Neural cell (in vitro differentiated cells): ENCODE data around the gene LBH. TPM values are rescaled to one million over a fixed set of nuclear protein-coding genes. Genes with fewer than 3 reads are reported as not detected.

Experiments used
- H2AFZ ChIP-seq: fragments of 200-600, 300-800 bp; sonication (generic), shearing (Covaris generic); 2 replicates; pipeline ENCODE4 v1.6.0; 2014; ENCODE audit warnings: low read depth, mild to moderate bottlenecking, antibody characterized with exemption, low read length, moderate library complexity
- H3F3A ChIP-seq: fragments of 200-600 bp; shearing (Covaris generic); 2 replicates; pipeline ENCODE4 v1.6.1; 2016; ENCODE audit warnings: mild to moderate bottlenecking, moderate library complexity, mixed read lengths, antibody characterized with exemption, low read length; ENCODE audit not compliant: insufficient read depth, poor library complexity, severe bottlenecking
- H3K27ac ChIP-seq: fragments of 200-600, 300-800 bp; sonication (generic), shearing (Covaris generic); 2 replicates; pipeline ENCODE4 v1.5.1; 2014; ENCODE audit warnings: mild to moderate bottlenecking, low read length, moderate library complexity
- H3K27me3 ChIP-seq: fragments of 300-800, 200-600 bp; sonication (generic), shearing (Covaris generic); 2 replicates; pipeline ENCODE4 v1.6.0; 2014; ENCODE audit warnings: mild to moderate bottlenecking, low read depth, low read length, moderate library complexity; ENCODE audit not compliant: insufficient read depth
- H3K36me3 ChIP-seq: fragments of 300-800, 200-600 bp; sonication (generic), shearing (Covaris generic); 2 replicates; pipeline ENCODE4 v1.5.1; 2014; ENCODE audit warnings: mild to moderate bottlenecking, antibody characterized with exemption, low read length, moderate library complexity; ENCODE audit not compliant: insufficient read depth
- H3K4me2 ChIP-seq: fragments of 300-800, 200-600 bp; sonication (generic), shearing (Covaris generic); 2 replicates; pipeline ENCODE4 v1.6.0; 2014; ENCODE audit warnings: mild to moderate bottlenecking, low read length
- H3K4me3 ChIP-seq: fragments of 300-800, 200-600 bp; sonication (generic), shearing (Covaris generic); 2 replicates; pipeline ENCODE4 v1.5.1; 2014; ENCODE audit warnings: mild to moderate bottlenecking, low read length, moderate library complexity
- H3K79me2 ChIP-seq: fragments of 200-600 bp; shearing (Covaris generic); replicated peaks from 2 replicates; pipeline ENCODE4 v1.6.0; 2014; ENCODE audit warnings: mild to moderate bottlenecking, low read length, moderate library complexity; ENCODE audit not compliant: insufficient read depth
- H3K9ac ChIP-seq: fragments of 300-800, 200-600 bp; sonication (generic), shearing (Covaris generic); 2 replicates; pipeline ENCODE4 v1.6.1; 2016; ENCODE audit warnings: mild to moderate bottlenecking, low read length, mixed read lengths
- H3K9me2 ChIP-seq: fragments of 200-600 bp; shearing (Covaris generic); 2 replicates; pipeline ENCODE4 v1.6.1; 2016; ENCODE audit warnings: mild to moderate bottlenecking, low read length, mixed read lengths; ENCODE audit not compliant: insufficient read depth
- H3K9me3 ChIP-seq: fragments of 200-600, 300-800 bp; sonication (generic), shearing (Covaris generic); 2 replicates; pipeline ENCODE4 v1.6.1; 2016; ENCODE audit warnings: mild to moderate bottlenecking, mixed run types, low read length, moderate library complexity, mixed read lengths
- H4K20me1 ChIP-seq: fragments of 200-600 bp; shearing (Covaris generic); 2 replicates; pipeline ENCODE4 v1.6.1; 2016; ENCODE audit warnings: mild to moderate bottlenecking, mixed run types; ENCODE audit not compliant: insufficient read depth
- EP300 ChIP-seq: fragments of 450-650 bp; conservative IDR thresholded peaks from 2 replicates; pipeline ENCODE4 v1.6.1; 2014; ENCODE audit warnings: antibody characterized with exemption, mild to moderate bottlenecking, moderate library complexity; ENCODE audit not compliant: poor library complexity, severe bottlenecking
- EZH2 ChIP-seq: fragments of 200-600, 300-800 bp; shearing (Covaris generic), sonication (generic); IDR thresholded peaks from 2 replicates; pipeline ENCODE4 v1.6.1; 2014; ENCODE audit warnings: antibody characterized with exemption, low read length, borderline replicate concordance, mild to moderate bottlenecking; ENCODE audit not compliant: insufficient read depth, poor library complexity, severe bottlenecking
- MXI1 ChIP-seq: fragments of 450-650 bp; conservative IDR thresholded peaks from 2 replicates; pipeline ENCODE4 v1.6.1; 2014; ENCODE audit warnings: antibody characterized with exemption, mild to moderate bottlenecking; ENCODE audit not compliant: poor library complexity, severe bottlenecking
- POLR2AphosphoS5 ChIP-seq: IDR thresholded peaks from 2 replicates; pipeline ENCODE4 v1.6.1; 2012
- RAD21 ChIP-seq: fragments of 450-650 bp; conservative IDR thresholded peaks from 2 replicates; pipeline ENCODE4 v1.6.1; 2014; ENCODE audit warnings: antibody characterized with exemption, mild to moderate bottlenecking, moderate library complexity
- SMC3 ChIP-seq: fragments of 450-650 bp; conservative IDR thresholded peaks from 2 replicates; pipeline ENCODE4 v1.6.1; 2014; ENCODE audit warnings: antibody characterized with exemption, mild to moderate bottlenecking, moderate library complexity; ENCODE audit not compliant: poor library complexity
- TAF1 ChIP-seq: IDR thresholded peaks from 2 replicates; pipeline ENCODE4 v1.6.1; 2012; ENCODE audit warnings: low read depth
- polyA plus RNA-seq: library from polyadenylated mRNA; depleted of rRNA; stranded (reverse); fragments of >200 nt; gene quantifications from 2 replicates; pipeline ENCODE4 v1.2.3, GENCODE V29; 2014
- TF ChIP-seq, protein P1 (sequence below): IDR thresholded peaks from 2 replicates; pipeline ENCODE4 v1.6.1; 2012; ENCODE audit warnings: borderline replicate concordance
- TF ChIP-seq, protein P2 (sequence below): fragments of 450-650 bp; IDR thresholded peaks from 2 replicates; pipeline ENCODE4 v1.5.1; 2014; ENCODE audit warnings: antibody characterized with exemption, mild to moderate bottlenecking, moderate library complexity; ENCODE audit not compliant: poor library complexity, severe bottlenecking

Gene LBH
- polyA plus RNA-seq, 1 donor from 2014 or later: 345 TPM

DNA sequence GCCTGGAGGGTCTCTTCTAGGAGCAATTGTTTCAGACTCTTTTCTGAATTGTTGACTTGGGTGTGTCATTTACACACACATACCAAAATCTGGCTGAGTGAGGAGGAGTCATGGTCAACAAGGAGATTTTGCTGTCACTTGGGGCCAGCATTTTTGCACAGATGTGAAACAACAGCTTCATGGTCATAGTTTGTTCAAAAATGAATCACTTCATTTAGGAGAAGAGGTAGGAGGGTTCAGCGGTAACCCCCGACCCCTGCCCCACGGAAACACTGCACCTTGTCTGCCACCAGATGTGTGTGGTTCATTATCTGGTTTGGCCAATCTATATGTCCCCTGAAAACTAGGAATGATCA, 42.2 kb downstream of the LBH start:
- Histone ChIP-seq H3K79me2 (no peaks in the 10 kb centered on the region), H3K36me3 (no peaks in the 10 kb centered on the region), H3K4me2 (no peak overlapping the region), H3K9me3 (no peaks in the 10 kb centered on the region), H2AFZ (no peak overlapping the region), H3K4me3 (no peak overlapping the region), H3K27ac (no peak overlapping the region), H3K9me2 (no peaks in the 10 kb centered on the region), H3K27me3 (no peaks in the 10 kb centered on the region), H3K9ac (no peak overlapping the region), H4K20me1 (no peaks in the 10 kb centered on the region), H3F3A (no peaks in the 10 kb centered on the region)
- TF ChIP-seq EP300 (no peak), TAF1 (no peak), MXI1 (no peak), SMC3 (no peak), RAD21 (no peak), EZH2 (no peak), POLR2AphosphoS5 (no peak)
- TF ChIP-seq, protein P1, sequence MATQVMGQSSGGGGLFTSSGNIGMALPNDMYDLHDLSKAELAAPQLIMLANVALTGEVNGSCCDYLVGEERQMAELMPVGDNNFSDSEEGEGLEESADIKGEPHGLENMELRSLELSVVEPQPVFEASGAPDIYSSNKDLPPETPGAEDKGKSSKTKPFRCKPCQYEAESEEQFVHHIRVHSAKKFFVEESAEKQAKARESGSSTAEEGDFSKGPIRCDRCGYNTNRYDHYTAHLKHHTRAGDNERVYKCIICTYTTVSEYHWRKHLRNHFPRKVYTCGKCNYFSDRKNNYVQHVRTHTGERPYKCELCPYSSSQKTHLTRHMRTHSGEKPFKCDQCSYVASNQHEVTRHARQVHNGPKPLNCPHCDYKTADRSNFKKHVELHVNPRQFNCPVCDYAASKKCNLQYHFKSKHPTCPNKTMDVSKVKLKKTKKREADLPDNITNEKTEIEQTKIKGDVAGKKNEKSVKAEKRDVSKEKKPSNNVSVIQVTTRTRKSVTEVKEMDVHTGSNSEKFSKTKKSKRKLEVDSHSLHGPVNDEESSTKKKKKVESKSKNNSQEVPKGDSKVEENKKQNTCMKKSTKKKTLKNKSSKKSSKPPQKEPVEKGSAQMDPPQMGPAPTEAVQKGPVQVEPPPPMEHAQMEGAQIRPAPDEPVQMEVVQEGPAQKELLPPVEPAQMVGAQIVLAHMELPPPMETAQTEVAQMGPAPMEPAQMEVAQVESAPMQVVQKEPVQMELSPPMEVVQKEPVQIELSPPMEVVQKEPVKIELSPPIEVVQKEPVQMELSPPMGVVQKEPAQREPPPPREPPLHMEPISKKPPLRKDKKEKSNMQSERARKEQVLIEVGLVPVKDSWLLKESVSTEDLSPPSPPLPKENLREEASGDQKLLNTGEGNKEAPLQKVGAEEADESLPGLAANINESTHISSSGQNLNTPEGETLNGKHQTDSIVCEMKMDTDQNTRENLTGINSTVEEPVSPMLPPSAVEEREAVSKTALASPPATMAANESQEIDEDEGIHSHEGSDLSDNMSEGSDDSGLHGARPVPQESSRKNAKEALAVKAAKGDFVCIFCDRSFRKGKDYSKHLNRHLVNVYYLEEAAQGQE: no peak
- TF ChIP-seq, protein P2, sequence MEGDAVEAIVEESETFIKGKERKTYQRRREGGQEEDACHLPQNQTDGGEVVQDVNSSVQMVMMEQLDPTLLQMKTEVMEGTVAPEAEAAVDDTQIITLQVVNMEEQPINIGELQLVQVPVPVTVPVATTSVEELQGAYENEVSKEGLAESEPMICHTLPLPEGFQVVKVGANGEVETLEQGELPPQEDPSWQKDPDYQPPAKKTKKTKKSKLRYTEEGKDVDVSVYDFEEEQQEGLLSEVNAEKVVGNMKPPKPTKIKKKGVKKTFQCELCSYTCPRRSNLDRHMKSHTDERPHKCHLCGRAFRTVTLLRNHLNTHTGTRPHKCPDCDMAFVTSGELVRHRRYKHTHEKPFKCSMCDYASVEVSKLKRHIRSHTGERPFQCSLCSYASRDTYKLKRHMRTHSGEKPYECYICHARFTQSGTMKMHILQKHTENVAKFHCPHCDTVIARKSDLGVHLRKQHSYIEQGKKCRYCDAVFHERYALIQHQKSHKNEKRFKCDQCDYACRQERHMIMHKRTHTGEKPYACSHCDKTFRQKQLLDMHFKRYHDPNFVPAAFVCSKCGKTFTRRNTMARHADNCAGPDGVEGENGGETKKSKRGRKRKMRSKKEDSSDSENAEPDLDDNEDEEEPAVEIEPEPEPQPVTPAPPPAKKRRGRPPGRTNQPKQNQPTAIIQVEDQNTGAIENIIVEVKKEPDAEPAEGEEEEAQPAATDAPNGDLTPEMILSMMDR: no peak

DNA sequence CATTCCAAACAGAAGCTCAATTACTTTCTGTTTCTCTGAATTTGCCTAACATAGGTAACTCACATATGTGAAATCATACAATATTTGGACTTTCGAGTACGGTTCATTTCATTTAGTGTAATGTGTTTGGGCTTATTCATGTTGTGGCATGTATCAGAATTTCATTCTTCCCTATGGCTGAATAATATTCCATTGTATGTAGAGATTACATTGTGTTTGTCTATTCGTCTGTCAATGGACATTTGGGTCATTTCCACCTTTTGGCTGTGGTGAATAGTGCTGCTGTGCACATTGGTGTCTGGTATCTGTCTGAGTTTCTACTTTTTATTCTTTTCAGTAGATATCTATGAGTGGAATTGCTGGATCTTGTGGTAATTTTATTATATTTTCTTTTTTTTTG, 43.9 kb downstream of the LBH start:
- no peaks in the 10 kb centered on the region for H3K36me3 ChIP-seq
- no peak overlapping the region for H3K9ac ChIP-seq
- H2AFZ ChIP-seq: no peak overlapping the region
- H3K9me3 ChIP-seq: no peaks in the 10 kb centered on the region
- H3K27ac ChIP-seq: no peak overlapping the region
- H3K79me2 ChIP-seq: no peaks in the 10 kb centered on the region
- H3K4me2 ChIP-seq: no peak overlapping the region
- H3F3A ChIP-seq: no peaks in the 10 kb centered on the region
- H4K20me1 ChIP-seq: no peaks in the 10 kb centered on the region
- H3K27me3 ChIP-seq: no peaks in the 10 kb centered on the region
- TF ChIP-seq SMC3: no peak
- no peak for TF ChIP-seq RAD21
- TF ChIP-seq TAF1: no peak
- TF ChIP-seq MXI1: no peak
- TF ChIP-seq EZH2: no peak
- no peak for TF ChIP-seq EP300
- TF ChIP-seq, protein P2: no peak
- TF ChIP-seq, protein P1: no peak
- TF ChIP-seq POLR2AphosphoS5: no peak
- H3K9me2 ChIP-seq: no peaks in the 10 kb centered on the region
- H3K4me3 ChIP-seq: no peak overlapping the region
